Measurements from ENCODE around the gene PARD3.

The PARD3 gene

DNA sequence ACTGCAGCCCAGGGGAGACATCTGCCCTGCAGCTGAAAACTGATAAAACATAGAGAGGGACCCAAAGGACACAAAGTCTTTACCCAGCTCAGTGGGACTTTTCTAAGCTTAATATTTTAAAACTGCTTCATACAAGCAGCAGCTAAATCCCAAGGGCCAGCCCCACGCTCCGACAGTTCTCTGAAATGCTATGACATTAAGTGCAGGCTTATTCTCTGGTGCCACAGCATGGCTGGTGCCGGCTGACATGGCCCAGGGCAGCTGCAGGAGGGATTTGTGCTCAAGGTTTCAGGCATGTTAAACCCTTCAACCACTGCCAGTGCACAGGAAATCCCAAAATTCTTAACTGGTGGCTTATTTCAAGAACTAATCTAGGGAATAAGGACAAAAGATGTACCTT is 170.9 kb downstream of the PARD3 start:
- TF ChIP-seq POLR2AphosphoS5 (IDR thresholded peaks at IDR 0.05; ENCODE audit: low read depth, low read length) (no peak), SIN3A (IDR thresholded peaks at IDR 0.05; ENCODE audit: borderline replicate concordance, insufficient read depth, low read length) (no peak), FOXP2 (optimal IDR thresholded peaks at IDR 0.05; ENCODE audit: borderline replicate concordance, extremely low read depth, extremely low read length, insufficient read depth) (no peak), TAF1 (IDR thresholded peaks at IDR 0.05; ENCODE audit: borderline replicate concordance, insufficient read depth, low read length) (no peak)
- TF ChIP-seq, protein P1, sequence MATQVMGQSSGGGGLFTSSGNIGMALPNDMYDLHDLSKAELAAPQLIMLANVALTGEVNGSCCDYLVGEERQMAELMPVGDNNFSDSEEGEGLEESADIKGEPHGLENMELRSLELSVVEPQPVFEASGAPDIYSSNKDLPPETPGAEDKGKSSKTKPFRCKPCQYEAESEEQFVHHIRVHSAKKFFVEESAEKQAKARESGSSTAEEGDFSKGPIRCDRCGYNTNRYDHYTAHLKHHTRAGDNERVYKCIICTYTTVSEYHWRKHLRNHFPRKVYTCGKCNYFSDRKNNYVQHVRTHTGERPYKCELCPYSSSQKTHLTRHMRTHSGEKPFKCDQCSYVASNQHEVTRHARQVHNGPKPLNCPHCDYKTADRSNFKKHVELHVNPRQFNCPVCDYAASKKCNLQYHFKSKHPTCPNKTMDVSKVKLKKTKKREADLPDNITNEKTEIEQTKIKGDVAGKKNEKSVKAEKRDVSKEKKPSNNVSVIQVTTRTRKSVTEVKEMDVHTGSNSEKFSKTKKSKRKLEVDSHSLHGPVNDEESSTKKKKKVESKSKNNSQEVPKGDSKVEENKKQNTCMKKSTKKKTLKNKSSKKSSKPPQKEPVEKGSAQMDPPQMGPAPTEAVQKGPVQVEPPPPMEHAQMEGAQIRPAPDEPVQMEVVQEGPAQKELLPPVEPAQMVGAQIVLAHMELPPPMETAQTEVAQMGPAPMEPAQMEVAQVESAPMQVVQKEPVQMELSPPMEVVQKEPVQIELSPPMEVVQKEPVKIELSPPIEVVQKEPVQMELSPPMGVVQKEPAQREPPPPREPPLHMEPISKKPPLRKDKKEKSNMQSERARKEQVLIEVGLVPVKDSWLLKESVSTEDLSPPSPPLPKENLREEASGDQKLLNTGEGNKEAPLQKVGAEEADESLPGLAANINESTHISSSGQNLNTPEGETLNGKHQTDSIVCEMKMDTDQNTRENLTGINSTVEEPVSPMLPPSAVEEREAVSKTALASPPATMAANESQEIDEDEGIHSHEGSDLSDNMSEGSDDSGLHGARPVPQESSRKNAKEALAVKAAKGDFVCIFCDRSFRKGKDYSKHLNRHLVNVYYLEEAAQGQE (IDR thresholded peaks at IDR 0.05; ENCODE audit: insufficient read depth in 1 of 2, low read depth in 2 of 2, low read length in 2 of 2), result no peak

DNA sequence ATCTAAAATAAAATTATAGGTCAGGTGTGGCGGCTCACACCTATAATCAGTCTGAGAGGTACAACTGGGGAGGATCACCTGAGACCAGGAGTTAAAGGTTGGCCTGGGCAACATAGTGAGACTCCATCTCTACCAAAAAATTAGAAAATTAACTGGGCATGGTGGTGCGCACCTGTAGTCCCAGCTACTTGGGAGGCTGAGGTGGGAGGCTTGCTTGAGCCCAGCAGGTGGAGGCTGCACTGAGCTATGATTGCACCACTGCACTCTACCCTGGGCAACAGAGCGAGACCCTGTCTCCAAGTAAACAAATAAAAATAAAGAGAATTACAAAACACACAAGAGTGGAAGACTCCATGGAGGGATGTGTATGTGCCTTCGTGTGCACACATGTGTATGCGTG is 171.5 kb downstream of the PARD3 start:
- TF ChIP-seq, protein P1 (IDR thresholded peaks at IDR 0.05; ENCODE audit: insufficient read depth in 1 of 2, low read depth in 2 of 2, low read length in 2 of 2), result no peak
- TF ChIP-seq POLR2AphosphoS5 (IDR thresholded peaks at IDR 0.05; ENCODE audit: low read depth, low read length), result no peak
- TF ChIP-seq TAF1 (IDR thresholded peaks at IDR 0.05; ENCODE audit: borderline replicate concordance, insufficient read depth, low read length), result no peak
- TF ChIP-seq SIN3A (IDR thresholded peaks at IDR 0.05; ENCODE audit: borderline replicate concordance, insufficient read depth, low read length), result no peak
- no peak for TF ChIP-seq FOXP2 (optimal IDR thresholded peaks at IDR 0.05; ENCODE audit: borderline replicate concordance, extremely low read depth, extremely low read length, insufficient read depth)

DNA sequence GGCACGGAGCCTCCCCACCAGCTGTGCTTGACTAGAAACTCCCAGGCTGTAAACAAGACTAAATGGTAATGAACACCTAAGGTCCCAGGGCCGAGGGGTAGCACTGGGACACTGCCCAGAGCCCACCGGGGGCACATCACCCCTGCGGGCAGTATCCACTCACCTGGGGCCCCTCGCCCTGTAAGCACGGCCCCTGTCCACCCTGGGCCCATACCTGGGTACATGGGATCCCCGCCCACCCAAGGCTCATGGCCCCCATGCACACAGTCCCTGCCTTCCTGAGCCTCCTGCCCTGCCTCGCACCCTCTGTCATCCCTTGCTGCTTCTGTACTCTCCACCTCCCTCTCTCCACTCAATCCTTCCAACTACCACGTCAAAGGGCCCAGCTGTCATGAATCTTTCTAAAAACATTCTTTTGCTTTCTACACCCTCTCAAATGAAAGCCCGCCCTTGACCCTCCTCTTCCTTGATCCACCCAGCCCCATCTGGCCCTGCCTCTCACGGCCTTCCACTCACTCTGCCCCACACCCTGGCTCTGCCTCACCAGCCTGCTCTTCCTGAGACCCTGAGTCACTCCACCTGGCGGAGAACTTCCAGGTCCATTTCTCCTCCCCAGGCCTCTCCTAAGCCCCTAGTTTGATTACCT is 173.1 kb downstream of the PARD3 start:
- no peak for TF ChIP-seq POLR2AphosphoS5 (IDR thresholded peaks at IDR 0.05; ENCODE audit: low read depth, low read length)
- TF ChIP-seq TAF1 (IDR thresholded peaks at IDR 0.05; ENCODE audit: borderline replicate concordance, insufficient read depth, low read length), result no peak
- TF ChIP-seq FOXP2 (optimal IDR thresholded peaks at IDR 0.05; ENCODE audit: borderline replicate concordance, extremely low read depth, extremely low read length, insufficient read depth), result no peak
- TF ChIP-seq, protein P1 (IDR thresholded peaks at IDR 0.05; ENCODE audit: insufficient read depth in 1 of 2, low read depth in 2 of 2, low read length in 2 of 2), result no peak
- TF ChIP-seq SIN3A (IDR thresholded peaks at IDR 0.05; ENCODE audit: borderline replicate concordance, insufficient read depth, low read length), result no peak

DNA sequence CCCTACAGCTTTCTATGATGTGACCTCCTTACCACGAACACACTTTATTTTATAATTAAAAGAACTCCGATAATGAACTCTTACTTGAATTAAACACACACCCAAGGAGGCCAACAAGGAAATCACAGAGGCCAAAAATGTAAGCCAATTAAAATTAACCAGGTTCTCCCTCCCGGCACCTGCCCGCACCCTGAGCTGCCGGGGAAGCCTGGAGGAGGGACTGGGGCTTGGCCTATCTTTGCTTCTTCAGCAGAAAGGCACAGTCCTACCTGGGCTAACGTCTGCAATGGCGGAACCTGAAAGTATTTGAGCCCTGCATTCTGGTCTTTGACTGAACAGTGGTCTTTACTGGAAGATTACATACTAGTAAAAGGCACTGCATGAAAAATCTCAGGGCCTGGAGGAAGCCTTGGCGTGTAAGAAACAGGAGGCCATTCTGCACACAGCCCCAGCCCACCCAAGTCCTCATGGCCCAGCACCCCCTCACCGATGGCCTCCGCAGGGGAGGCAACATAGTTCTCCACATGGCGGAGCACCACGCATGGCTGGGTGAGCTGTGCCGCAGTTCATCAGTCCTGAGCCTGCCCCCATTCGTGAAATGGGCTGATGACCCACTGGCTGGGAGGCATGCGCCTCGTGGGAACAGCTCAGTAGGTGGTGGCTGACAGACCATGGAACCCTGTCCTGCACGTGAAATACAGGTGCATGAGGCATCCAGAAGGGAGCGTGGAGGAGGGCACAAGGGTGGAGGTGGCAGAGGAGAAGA is 173.8 kb downstream of the PARD3 start:
- no peak for TF ChIP-seq POLR2AphosphoS5 (IDR thresholded peaks at IDR 0.05; ENCODE audit: low read depth, low read length)

DNA sequence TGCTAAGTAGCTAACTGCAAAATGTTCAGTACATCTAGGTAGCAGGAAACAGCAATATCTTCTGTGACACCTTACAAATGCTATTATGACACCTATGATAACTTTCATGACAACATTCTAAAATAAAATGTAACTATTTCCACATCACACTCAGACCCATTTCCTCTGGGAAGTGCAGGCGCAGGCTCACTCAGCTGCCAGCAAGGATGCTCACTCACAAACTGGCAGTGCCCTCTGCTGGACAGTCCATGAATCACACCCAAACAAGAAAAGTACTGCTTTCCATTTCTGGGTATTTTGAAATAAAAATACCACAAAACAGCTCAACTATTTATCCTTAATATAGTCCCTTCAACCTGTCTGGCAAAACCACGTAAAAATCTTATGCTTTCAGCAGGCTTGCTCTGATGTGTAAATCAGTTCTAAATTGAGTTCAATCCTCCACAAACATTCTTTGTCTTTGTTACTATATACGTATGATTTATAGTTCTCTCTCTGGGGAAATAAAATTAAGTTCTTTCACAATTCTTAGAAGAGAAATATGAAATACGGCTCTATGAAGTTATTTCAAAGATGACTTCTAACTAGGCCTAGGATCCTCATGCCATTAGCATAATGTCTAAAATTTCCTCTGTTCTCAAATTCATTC is 176.6 kb downstream of the PARD3 start:
- TF ChIP-seq FOXP2 (optimal IDR thresholded peaks at IDR 0.05; ENCODE audit: borderline replicate concordance, extremely low read depth, extremely low read length, insufficient read depth), result no peak
- TF ChIP-seq SIN3A (IDR thresholded peaks at IDR 0.05; ENCODE audit: borderline replicate concordance, insufficient read depth, low read length), result no peak
- TF ChIP-seq TAF1 (IDR thresholded peaks at IDR 0.05; ENCODE audit: borderline replicate concordance, insufficient read depth, low read length), result no peak
- TF ChIP-seq, protein P1 (IDR thresholded peaks at IDR 0.05; ENCODE audit: insufficient read depth in 1 of 2, low read depth in 2 of 2, low read length in 2 of 2), result no peak
